Adrenal gland (tissue), 5 donors: ENCODE data around the gene ISLR.

Source experiments
- POLR2A ChIP-seq, 2 donors: fragments of 450-650 bp; IDR thresholded peaks; one replicate each; pipeline ENCODE4 v1.6.1; 2017; ENCODE audit warnings: antibody characterized with exemption in 2 of 2, mild to moderate bottlenecking in 2 of 2, moderate library complexity in 1 of 2
- TF ChIP-seq, protein P1 (sequence below), 6 experiments: fragments of 450-650 bp in 4 of 6; fragments of 200-600 bp in 2 of 6; sonication (generic) in 1 of 6; IDR thresholded peaks; 1 replicate in 5 of 6; 2 replicates in 1 of 6; pipeline versions ENCODE4 v1.5.1 to v1.8.0; 2016 to 2021; ENCODE audit warnings: antibody characterized with exemption in 6 of 6, mild to moderate bottlenecking in 2 of 6, moderate library complexity in 1 of 6
- donor health status: DM: no; HTN: no; CAD: no.

DNA sequence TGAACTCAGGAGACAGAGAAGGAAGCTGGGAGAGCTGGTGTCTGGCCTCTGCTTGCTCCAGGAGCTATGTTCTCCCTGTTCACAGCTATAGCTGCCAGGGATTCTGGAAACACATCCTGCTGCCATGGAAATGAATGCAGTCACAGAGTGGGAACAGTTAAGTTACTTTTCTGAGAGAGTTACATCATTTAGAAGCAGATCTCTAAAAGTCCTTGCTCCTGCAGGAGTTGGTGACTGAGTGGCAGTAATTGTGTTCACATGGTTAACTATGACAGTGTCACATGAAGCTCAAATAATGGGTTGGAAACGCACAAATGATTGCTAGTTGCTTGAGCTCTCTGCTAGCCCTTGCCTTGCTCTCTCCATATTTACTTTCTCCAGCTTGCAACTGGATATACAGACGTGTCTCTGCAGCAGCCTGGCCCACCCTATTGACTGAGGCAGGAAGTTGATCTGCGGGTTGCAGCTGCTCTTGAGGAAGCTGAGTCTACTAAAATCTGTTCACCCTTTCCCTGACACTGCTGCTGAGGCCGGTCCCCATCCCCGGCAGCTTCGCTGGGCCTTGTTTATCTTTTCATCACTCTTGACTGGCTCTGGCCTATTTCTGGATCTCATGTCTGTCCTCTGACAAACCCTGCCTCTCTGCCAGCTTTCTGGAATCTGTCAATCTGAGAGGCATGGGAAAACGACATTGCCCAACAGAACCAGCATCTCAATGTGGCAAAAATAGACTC, 16.7 kb upstream of the ISLR start:
- TF ChIP-seq, protein P1, sequence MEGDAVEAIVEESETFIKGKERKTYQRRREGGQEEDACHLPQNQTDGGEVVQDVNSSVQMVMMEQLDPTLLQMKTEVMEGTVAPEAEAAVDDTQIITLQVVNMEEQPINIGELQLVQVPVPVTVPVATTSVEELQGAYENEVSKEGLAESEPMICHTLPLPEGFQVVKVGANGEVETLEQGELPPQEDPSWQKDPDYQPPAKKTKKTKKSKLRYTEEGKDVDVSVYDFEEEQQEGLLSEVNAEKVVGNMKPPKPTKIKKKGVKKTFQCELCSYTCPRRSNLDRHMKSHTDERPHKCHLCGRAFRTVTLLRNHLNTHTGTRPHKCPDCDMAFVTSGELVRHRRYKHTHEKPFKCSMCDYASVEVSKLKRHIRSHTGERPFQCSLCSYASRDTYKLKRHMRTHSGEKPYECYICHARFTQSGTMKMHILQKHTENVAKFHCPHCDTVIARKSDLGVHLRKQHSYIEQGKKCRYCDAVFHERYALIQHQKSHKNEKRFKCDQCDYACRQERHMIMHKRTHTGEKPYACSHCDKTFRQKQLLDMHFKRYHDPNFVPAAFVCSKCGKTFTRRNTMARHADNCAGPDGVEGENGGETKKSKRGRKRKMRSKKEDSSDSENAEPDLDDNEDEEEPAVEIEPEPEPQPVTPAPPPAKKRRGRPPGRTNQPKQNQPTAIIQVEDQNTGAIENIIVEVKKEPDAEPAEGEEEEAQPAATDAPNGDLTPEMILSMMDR (IDR thresholded peaks at IDR 0.05), result no peak
- no peak for TF ChIP-seq POLR2A (IDR thresholded peaks at IDR 0.05)
